Measurements from ENCODE around the gene OSCP1. TPM values are rescaled to one million over a fixed set of nuclear protein-coding genes. Genes with fewer than 3 reads are reported as not detected.
"Not testable (repeated sequence)": the region's sequence is repeated elsewhere in the genome, so short reads cannot be mapped to it uniquely, and the experiment has no call there.

Gene OSCP1
- total RNA-seq, 1 donor from 2014 or later = 6.2 TPM

DNA sequence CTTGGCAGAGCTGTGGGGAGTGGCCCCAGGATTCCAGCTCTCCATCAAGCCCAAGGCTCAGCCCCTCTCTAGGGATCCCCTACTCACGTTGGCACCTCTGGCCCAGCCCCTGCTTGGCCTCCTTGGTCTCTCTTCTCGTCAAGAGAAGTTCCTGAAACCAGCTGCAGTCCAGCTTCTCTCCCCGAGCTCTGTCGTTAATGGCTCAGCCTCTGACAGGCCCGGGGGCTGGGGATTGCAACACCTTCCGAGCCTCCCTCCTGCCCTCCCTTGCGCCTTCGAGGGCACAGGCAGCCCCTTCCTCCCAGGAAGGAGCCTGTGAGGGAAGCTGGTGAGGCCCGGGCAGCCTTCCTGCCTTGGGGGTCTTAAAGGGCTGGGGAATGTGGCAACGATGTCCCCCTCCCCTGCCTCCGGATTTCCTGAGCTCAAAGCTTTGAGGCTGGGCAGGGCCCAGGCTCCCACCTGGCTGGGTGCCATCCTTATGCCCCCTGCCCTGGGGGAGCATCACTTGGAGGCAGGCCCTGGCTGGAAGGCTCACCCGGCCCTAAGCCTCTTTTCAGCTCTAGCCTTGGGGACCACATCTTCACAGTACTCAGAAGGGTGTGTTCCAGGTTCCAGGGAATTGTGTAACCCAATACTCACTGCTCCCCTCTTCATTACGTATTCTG lies 32.6 kb upstream of the OSCP1 start, which contains the start of gene CSF3R:
Gene CSF3R, minus strand, starts transcription at position 190 of the 665 bp plus-strand sequence. CDS start 3,417 bp downstream, outside the sequence.
- no peak within 1 kb of the TSS for H3K27ac Mint-ChIP-seq (ENCODE audit: unreplicated experiment)
- no peak within 1 kb of the TSS for H3K4me3 Mint-ChIP-seq (ENCODE audit: unreplicated experiment)
- TF ChIP-seq, protein P1, sequence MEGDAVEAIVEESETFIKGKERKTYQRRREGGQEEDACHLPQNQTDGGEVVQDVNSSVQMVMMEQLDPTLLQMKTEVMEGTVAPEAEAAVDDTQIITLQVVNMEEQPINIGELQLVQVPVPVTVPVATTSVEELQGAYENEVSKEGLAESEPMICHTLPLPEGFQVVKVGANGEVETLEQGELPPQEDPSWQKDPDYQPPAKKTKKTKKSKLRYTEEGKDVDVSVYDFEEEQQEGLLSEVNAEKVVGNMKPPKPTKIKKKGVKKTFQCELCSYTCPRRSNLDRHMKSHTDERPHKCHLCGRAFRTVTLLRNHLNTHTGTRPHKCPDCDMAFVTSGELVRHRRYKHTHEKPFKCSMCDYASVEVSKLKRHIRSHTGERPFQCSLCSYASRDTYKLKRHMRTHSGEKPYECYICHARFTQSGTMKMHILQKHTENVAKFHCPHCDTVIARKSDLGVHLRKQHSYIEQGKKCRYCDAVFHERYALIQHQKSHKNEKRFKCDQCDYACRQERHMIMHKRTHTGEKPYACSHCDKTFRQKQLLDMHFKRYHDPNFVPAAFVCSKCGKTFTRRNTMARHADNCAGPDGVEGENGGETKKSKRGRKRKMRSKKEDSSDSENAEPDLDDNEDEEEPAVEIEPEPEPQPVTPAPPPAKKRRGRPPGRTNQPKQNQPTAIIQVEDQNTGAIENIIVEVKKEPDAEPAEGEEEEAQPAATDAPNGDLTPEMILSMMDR (IDR thresholded peaks at IDR 0.05) = no peak
- H3K36me3 Mint-ChIP-seq (ENCODE audit: low read depth) = no peaks in the 10 kb centered on the region
- H3K4me1 Mint-ChIP-seq (ENCODE audit: low read depth) = no peaks in the 10 kb centered on the region
- DNase-seq (ENCODE audit: low spot score) = no peak
- no peaks in the 10 kb centered on the region for H3K9me3 Mint-ChIP-seq (ENCODE audit: low read depth)
- H3K27me3 Mint-ChIP-seq (ENCODE audit: low read depth) = peaks cover 41% of the 10 kb centered on the region

DNA sequence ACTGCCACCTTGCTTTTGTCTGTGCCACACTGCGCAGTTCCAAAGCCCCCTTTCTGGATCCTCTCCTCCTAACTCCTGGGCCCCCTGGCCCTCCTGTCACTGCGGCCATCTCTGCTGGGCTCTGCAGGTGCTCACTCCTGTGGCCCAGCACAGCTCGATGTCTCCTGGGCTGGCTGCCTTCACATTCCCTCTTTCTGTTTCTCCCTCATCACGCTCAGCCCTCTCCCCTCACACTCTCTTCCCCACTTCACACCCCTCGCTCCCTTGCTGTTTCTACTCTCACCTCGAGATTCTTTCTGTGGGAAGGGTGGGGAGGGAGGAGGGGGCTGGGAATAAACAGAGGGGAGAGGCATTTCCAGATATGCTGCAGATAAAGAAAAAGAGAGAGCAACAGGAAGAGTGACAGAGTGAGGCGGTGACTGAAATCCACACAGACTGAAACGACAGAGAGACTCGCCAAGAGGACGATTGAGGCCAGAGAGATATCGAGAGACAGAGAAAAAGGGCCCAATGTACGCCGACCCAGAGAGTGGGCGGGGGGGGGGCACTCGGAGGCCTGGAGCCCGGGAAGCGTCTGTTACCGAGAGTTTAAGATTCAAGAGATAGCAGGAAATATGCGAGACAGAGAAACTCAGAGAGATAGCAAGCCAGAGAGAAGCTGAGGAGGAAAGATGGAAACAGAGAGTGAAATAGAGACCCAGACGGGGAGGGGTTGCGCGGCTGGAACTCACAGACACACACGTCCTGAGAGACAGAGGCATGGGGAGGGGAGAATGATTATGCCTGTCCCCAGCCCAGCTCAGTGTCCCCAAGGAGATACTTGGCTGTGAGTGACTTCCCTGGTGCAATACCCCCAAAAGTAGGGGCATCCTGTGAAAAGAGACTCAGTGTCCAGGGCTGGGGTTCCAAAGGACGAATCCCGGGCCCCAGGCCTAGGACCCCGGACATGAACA lies 31.8 kb upstream of the OSCP1 start:
- Mint-ChIP-seq H3K27me3 (ENCODE audit: low read depth) (peaks cover 37% of the 10 kb centered on the region), H3K27ac (ENCODE audit: unreplicated experiment) (no peak overlapping the region), H3K4me3 (ENCODE audit: unreplicated experiment) (no peak overlapping the region), H3K9me3 (ENCODE audit: low read depth) (no peaks in the 10 kb centered on the region), H3K4me1 (ENCODE audit: low read depth) (no peaks in the 10 kb centered on the region), H3K36me3 (ENCODE audit: low read depth) (no peaks in the 10 kb centered on the region)
- no peak for DNase-seq (ENCODE audit: low spot score)
- TF ChIP-seq, protein P1 (IDR thresholded peaks at IDR 0.05) = no peak

DNA sequence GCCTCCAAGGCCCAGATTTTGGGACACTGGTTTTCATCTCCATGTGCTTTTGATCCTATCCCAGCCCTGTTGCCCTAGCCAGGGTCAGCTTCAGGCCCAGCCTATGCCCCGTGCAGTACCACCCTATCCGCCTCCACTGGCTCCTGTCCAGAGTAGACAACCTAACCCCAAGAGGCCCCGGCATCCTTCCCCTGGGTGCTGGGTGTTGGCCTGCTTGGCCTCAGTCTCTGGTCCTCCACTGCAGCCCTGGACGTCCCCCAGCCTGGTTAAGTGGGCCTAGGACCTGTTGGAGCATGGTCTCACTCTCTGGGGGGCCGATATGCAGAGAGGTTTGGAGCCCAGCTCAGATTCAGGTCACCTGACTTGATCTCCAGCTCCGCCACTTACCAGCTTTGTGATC lies 30.8 kb upstream of the OSCP1 start:
- DNase-seq (ENCODE audit: low spot score) = no peak
- Mint-ChIP-seq H3K36me3 (ENCODE audit: low read depth) (no peaks in the 10 kb centered on the region), H3K4me3 (ENCODE audit: unreplicated experiment) (no peak overlapping the region), H3K27ac (ENCODE audit: unreplicated experiment) (no peak overlapping the region), H3K9me3 (ENCODE audit: low read depth) (no peaks in the 10 kb centered on the region), H3K4me1 (ENCODE audit: low read depth) (no peaks in the 10 kb centered on the region), H3K27me3 (ENCODE audit: low read depth) (peaks cover 34% of the 10 kb centered on the region)
- TF ChIP-seq, protein P1 (IDR thresholded peaks at IDR 0.05) = no peak

DNA sequence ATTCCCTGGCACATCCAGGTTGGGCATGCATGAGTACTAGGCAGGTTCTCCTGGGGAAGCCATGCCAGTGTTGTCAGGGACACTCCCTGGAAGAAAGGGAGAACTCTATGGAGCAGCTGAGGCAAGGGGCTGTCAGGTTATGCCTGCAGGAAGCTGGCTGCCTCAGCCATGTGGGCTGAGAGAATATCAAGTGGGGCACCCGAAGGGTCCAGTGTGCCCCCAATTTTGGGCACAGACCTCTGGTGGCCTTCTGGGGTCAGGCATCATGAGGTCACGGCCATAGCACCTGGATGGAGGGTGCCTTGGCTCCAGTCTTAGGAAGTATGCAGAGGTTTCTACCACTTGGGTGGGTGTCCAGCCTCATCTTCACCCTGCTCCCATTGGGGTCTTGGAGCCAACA lies 29.9 kb upstream of the OSCP1 start:
- Mint-ChIP-seq H3K9me3 (ENCODE audit: low read depth) (no peaks in the 10 kb centered on the region), H3K4me3 (ENCODE audit: unreplicated experiment) (no peak overlapping the region), H3K27me3 (ENCODE audit: low read depth) (peaks cover 28% of the 10 kb centered on the region), H3K27ac (ENCODE audit: unreplicated experiment) (no peak overlapping the region), H3K4me1 (ENCODE audit: low read depth) (no peaks in the 10 kb centered on the region), H3K36me3 (ENCODE audit: low read depth) (no peaks in the 10 kb centered on the region)
- TF ChIP-seq, protein P1 (IDR thresholded peaks at IDR 0.05) = no peak
- DNase-seq (ENCODE audit: low spot score) = no peak

DNA sequence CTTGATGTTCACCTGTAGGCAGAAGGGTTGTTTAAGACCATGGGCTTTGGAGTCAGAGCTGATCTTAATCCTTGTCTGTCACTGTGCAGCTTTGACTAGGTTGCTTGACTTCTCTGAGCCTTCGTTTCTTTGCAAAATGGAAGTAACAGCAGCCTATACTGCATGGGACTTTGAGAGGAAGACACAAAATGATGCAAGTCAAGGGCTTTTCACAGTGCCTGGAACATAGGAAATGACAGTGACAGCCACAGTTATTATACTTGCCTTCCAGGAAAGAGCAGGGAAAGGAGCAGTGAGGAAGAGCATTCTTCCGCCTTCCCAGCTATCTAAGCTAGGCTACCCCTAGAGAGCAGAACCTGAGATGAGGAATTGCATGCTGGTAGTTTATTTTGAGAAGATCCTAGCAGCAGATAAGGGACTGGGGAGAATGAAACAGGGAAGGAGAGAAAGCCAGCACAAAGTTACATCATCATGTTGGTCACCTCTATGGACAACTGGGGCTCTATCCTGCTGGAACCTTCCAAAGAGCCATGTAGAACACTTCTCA lies 29.3 kb upstream of the OSCP1 start:
- no peaks in the 10 kb centered on the region for H3K9me3 Mint-ChIP-seq (ENCODE audit: low read depth)
- H3K4me3 Mint-ChIP-seq (ENCODE audit: unreplicated experiment) = no peak overlapping the region
- H3K27me3 Mint-ChIP-seq (ENCODE audit: low read depth) = peaks cover 27% of the 10 kb centered on the region
- H3K27ac Mint-ChIP-seq (ENCODE audit: unreplicated experiment) = no peak overlapping the region
- no peaks in the 10 kb centered on the region for H3K36me3 Mint-ChIP-seq (ENCODE audit: low read depth)
- no peak for DNase-seq (ENCODE audit: low spot score)
- TF ChIP-seq, protein P1 (IDR thresholded peaks at IDR 0.05) = no peak
- H3K4me1 Mint-ChIP-seq (ENCODE audit: low read depth) = no peaks in the 10 kb centered on the region

DNA sequence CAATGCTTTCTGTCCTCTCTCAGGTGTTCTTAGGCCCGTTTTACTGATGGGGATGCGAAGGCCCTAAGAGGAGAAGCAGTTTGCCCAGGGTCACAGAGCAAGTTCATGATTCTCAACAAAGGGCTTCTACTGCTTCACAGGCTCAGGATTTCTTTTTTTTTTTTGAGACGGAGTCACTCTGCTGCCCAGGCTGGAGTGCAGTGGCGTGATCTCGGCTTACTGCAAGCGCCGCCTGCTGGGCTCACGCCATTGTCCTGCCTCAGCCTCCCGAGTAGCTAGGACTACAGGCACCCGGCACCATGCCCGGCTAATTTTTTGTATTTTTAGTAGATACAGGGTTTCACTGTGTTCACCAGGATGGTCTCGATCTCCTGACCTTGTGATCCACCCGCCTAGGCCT lies 27.4 kb upstream of the OSCP1 start:
- DNase-seq (ENCODE audit: low spot score); H3K36me3 Mint-ChIP-seq (ENCODE audit: low read depth); H3K4me3 Mint-ChIP-seq (ENCODE audit: unreplicated experiment); H3K27ac Mint-ChIP-seq (ENCODE audit: unreplicated experiment); H3K9me3 Mint-ChIP-seq (ENCODE audit: low read depth); H3K4me1 Mint-ChIP-seq (ENCODE audit: low read depth): not testable (repeated sequence)
- peaks cover 21% of the 10 kb centered on the region for H3K27me3 Mint-ChIP-seq (ENCODE audit: low read depth)
